ENCODE measurements around the gene NOX5. TPM values are rescaled to one million over a fixed set of nuclear protein-coding genes. Genes with fewer than 3 reads are reported as not detected.

The NOX5 gene
- total RNA-seq, 1 experiment from 2014 or later = 0.91 TPM

- CTCF ChIA-PET = no interaction called here
- intact Hi-C loops (cut with micrococcal nuclease) = no loop called here
These were observed 35.5 kb downstream of the NOX5 start for GRCh38 chr15:69049976-69050375.

More at GRCh38 chr15:69049976-69050375, 35.5 kb downstream of the NOX5 start:
- ChIA-PET POLR2A (no interaction called here), RAD21 (ENCODE audit: low non-redundant PET in 1 of 2, low total read pairs in 2 of 2, uncharacterized antibody in 2 of 2, unreplicated experiment in 2 of 2) (no interaction called here)
- H3K27ac ChIP-seq (ENCODE audit: low read depth, low read length) = no peak overlapping the region
- ATAC-seq = no peak
- H3K9ac ChIP-seq (ENCODE audit: low read length) = no peak overlapping the region
- H4K20me1 ChIP-seq (ENCODE audit: insufficient read depth) = no peaks in the 10 kb centered on the region
- no peaks in the 10 kb centered on the region for H3K36me3 ChIP-seq (ENCODE audit: control insufficient read depth in 1 of 2, insufficient read depth in 2 of 2, low read length in 2 of 2)
- H3K4me2 ChIP-seq (ENCODE audit: low read length) = no peak overlapping the region
- no peak overlapping the region for H3K4me3 ChIP-seq (replicated peaks in 1 of 2; ENCODE audit: low read depth in 1 of 2, low read length in 2 of 2)
- H3K79me2 ChIP-seq (ENCODE audit: insufficient read depth, low read length) = no peaks in the 10 kb centered on the region
- H3K9me3 ChIP-seq (ENCODE audit: control insufficient read depth in 1 of 2, insufficient read depth in 1 of 2, low read depth in 1 of 2, low read length in 2 of 2) = no peaks in the 10 kb centered on the region
- H3K4me1 ChIP-seq (ENCODE audit: control insufficient read depth in 1 of 2, insufficient read depth in 2 of 2, low read length in 2 of 2) = peaks cover 9 to 16% of the 10 kb centered on the region in 2 experiments; a peak in 3 of 4 replicates
- H2AFZ ChIP-seq (ENCODE audit: low read depth, low read length, poor library complexity, severe bottlenecking) = no peak overlapping the region
- no peaks in the 10 kb centered on the region for H3K27me3 ChIP-seq (ENCODE audit: insufficient read depth, low read length)
- TF ChIP-seq CBX3 (IDR thresholded peaks at IDR 0.05; ENCODE audit: low read depth) (no peak), EGR1 (IDR thresholded peaks at IDR 0.05; ENCODE audit: low read depth) (no peak), ELF1 (IDR thresholded peaks at IDR 0.05; ENCODE audit: borderline replicate concordance, low read depth) (no peak), TCF7L2 (IDR thresholded peaks at IDR 0.05; ENCODE audit: borderline replicate concordance, extremely low read depth, insufficient read depth, insufficient read length) (no peak), SIN3A (IDR thresholded peaks at IDR 0.05; ENCODE audit: low read depth) (no peak), CEBPB (IDR thresholded peaks at IDR 0.05; ENCODE audit: low read depth) (no peak), ATF3 (IDR thresholded peaks at IDR 0.05) (no peak), ZFX (IDR thresholded peaks at IDR 0.05) (no peak), ZBTB33 (IDR thresholded peaks at IDR 0.05; ENCODE audit: extremely low read depth, insufficient replicate concordance, low read length) (no peak), JUND (IDR thresholded peaks at IDR 0.05) (no peak), FOSL1 (IDR thresholded peaks at IDR 0.05; ENCODE audit: low read depth) (no peak), RAD21 (IDR thresholded peaks at IDR 0.05; ENCODE audit: low read depth) (no peak), SRF (IDR thresholded peaks at IDR 0.05; ENCODE audit: low read depth) (no peak), POLR2A (IDR thresholded peaks at IDR 0.05; ENCODE audit: borderline replicate concordance, extremely low read depth, insufficient read depth, insufficient read length) (no peak), YY1 (IDR thresholded peaks at IDR 0.05; ENCODE audit: extremely low read depth, insufficient replicate concordance, low read depth, low read length) (no peak), MAX (IDR thresholded peaks at IDR 0.05) (no peak), EZH2 (IDR thresholded peaks at IDR 0.05) (no peak), CTCF (IDR thresholded peaks at IDR 0.05 in 2 of 3, conservative IDR thresholded peaks at IDR 0.05 in 1 of 3; ENCODE audit: borderline replicate concordance in 1 of 3, insufficient read depth in 1 of 3, low read depth in 2 of 3, low read length in 2 of 3) (no peak)
- no peaks in the 10 kb centered on the region for H3K9me2 ChIP-seq (ENCODE audit: insufficient read depth)
- no TSS peak for BruUV-seq (replicated peaks)
- DNase-seq (ENCODE audit: low read depth, low spot score) = no peak
